IMR-90 (cell line): ENCODE measurements around the gene SMC1B.

Experiments used
- BHLHE40 ChIP-seq: fragments of 150-350 bp; IDR thresholded peaks from 2 replicates; pipeline ENCODE4 v1.6.1; 2016; ENCODE audit warnings: mild to moderate bottlenecking, low read depth, low read length
- CEBPB ChIP-seq: IDR thresholded peaks from 2 replicates; pipeline ENCODE4 v1.6.1; 2012; ENCODE audit warnings: low read depth, low read length, improper control_type of control experiment
- CHD1 ChIP-seq: IDR thresholded peaks from 2 replicates; pipeline ENCODE4 v1.6.1; 2012; ENCODE audit warnings: low read depth, low read length, improper control_type of control experiment
- CTCF ChIP-seq: conservative IDR thresholded peaks from 2 replicates; pipeline ENCODE4 v1.5.1; 2012; ENCODE audit warnings: mild to moderate bottlenecking, low read depth, low read length, improper control_type of control experiment
- FOS ChIP-seq: fragments of 150-350 bp; IDR thresholded peaks from 2 replicates; pipeline ENCODE4 v1.6.1; 2016; ENCODE audit warnings: low read depth, low read length
- MAZ ChIP-seq: IDR thresholded peaks from 2 replicates; pipeline ENCODE4 v1.6.1; 2012; ENCODE audit warnings: low read depth, mild to moderate bottlenecking, low read length, improper control_type of control experiment, moderate library complexity, borderline replicate concordance
- MXI1 ChIP-seq: IDR thresholded peaks from 2 replicates; pipeline ENCODE4 v1.6.1; 2012; ENCODE audit warnings: low read depth, mild to moderate bottlenecking, low read length, moderate library complexity, borderline replicate concordance
- POLR2A ChIP-seq: IDR thresholded peaks from 2 replicates; pipeline ENCODE4 v1.6.1; 2012; ENCODE audit warnings: mild to moderate bottlenecking, low read depth, low read length
- RAD21 ChIP-seq: IDR thresholded peaks from 2 replicates; pipeline ENCODE4 v1.6.1; 2012; ENCODE audit warnings: low read length, improper control_type of control experiment
- RFX5 ChIP-seq: IDR thresholded peaks from 2 replicates; pipeline ENCODE4 v1.8.0; 2012; ENCODE audit warnings: low read depth, mild to moderate bottlenecking, low read length, moderate library complexity
- SMC3 ChIP-seq: fragments of 150-350 bp; IDR thresholded peaks from 2 replicates; pipeline ENCODE4 v1.6.1; 2016; ENCODE audit warnings: low read depth, mild to moderate bottlenecking, antibody characterized with exemption, low read length, moderate library complexity
- TF ChIP-seq, protein P1 (sequence below): fragments of 150-350 bp; IDR thresholded peaks from 2 replicates; pipeline ENCODE4 v1.6.1; 2017; ENCODE audit warnings: mild to moderate bottlenecking, antibody characterized with exemption, low read length, low read depth

GRCh38 chr22:45441138-45441537 is 27.7 kb upstream of the SMC1B start:
- TF ChIP-seq CTCF, result peak; percentile 73
- no peak for TF ChIP-seq CEBPB
- TF ChIP-seq MXI1, result peak; percentile 76; the same call in 1 of the 2 replicates
- no peak for TF ChIP-seq BHLHE40
- TF ChIP-seq, protein P1, sequence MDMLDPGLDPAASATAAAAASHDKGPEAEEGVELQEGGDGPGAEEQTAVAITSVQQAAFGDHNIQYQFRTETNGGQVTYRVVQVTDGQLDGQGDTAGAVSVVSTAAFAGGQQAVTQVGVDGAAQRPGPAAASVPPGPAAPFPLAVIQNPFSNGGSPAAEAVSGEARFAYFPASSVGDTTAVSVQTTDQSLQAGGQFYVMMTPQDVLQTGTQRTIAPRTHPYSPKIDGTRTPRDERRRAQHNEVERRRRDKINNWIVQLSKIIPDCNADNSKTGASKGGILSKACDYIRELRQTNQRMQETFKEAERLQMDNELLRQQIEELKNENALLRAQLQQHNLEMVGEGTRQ, result no peak
- TF ChIP-seq POLR2A, result no peak
- no peak for TF ChIP-seq FOS
- no peak for TF ChIP-seq MAZ
- TF ChIP-seq CHD1, result no peak
- no peak for TF ChIP-seq RFX5
- peak; percentile 93 for TF ChIP-seq SMC3
- peak; percentile 84 for TF ChIP-seq RAD21
